Anterior cingulate cortex (tissue), 58 donors: Measurements from ENCODE around the gene TMEM163.

Experiments
- DNase-seq, 58 donors: peaks; one replicate each; lab custom pipeline; 2025; lab: John Stamatoyannopoulos, UW

Gene TMEM163

DNA sequence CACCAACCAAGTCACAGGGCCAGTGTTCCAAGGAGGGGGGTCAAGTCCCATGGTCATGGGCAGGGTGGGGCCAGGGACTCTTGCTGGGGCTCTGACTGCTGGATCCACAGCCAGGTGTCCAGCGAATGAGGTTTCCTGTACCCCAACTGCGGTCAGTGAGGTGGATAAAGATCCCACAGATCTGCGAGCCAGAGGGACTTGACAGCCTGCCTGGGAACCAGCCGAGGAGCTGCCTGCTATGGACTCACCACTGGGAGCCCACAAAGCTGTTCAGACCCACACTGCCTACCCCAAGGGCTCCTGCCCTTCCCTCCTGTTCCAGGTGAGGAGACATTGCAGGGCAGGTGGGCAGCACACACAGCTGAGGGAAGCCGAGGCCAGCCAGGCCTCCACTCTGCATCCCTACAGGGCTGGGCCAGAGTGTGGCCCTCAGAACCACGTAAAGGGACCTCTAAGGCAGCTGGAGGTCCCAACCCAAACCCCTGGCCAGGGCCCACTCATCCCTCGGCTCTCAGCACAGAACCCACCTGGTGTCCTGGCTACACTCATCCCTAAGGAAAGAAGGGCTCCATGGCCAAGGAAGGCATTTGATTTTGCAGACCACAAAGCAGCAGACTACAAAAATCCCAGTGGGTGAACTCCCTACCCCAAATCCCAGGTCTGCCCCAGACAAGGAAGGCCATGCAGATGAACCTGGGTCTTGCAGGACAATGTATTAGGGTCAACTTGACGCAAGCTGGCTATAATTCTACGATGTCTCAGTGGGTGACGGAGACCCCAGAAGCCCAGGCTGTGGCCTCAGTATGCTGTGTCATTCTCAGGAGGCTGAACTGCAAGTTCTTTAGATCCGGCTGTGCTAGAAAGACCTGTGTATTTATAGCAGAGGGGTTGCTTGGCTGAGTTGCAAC lies 255.8 kb downstream of the TMEM163 start:
- no peak for DNase-seq

DNA sequence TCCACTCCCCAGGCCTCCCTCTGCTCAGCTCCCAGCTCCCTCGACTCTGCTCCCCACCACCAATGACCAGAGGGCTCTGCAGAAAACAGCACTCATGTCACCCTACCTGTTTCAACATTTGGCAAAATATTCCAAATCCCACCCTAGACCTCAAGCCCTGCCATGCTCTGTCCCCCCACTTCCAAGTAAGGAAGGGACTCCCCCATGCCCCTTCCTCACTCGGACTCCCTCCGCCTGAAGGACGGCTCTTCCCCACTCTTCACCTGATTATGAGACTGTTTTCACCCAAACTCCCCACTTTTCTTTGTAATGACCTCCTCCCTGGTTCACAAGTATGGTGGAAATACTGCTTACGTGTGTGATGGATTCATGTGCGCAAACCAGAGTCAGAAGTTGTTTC lies 256.5 kb downstream of the TMEM163 start:
- no peak for DNase-seq

DNA sequence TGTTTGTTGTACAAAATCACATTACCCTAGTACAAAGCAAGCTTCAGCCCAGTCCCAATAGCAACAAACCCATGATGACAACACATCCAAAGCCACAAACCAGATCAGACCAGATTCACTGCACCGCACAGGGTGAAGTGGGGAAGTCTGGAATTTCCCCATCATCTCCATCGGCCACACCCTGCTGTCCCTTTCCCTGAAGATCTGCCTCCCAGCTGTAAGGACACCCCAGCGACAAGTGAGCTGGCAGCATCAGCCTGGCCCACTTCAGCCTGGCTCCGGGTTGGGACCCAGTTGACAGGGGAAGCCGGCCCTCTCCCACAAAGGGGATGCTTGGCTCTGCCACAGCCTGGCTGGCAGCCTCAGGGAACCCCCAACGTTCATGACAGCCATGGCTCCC lies 257.3 kb downstream of the TMEM163 start:
- no peak for DNase-seq

DNA sequence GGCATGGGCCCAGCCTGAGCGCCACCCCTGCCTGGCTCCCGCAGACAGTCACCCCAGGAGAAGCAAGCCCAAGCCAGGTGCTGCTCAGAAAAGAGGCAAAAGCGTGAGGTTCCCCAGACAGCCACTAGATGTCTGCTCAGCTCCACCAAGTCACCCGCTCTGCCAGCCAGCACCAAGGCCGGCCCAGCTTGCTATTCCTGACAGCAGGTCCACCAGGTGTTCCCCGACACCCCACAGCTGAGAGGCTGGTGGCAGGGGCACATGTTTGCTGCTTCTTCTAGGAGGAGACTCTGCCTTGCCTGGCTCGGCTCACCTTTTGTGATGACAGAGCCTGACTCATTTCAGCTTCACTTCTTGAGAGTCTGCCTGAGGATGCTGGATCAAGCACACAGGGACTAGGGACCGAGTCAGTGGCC lies 258.2 kb downstream of the TMEM163 start:
- peak in 56 of 58 donors; percentile 10 to 84 (median 48) for DNase-seq

DNA sequence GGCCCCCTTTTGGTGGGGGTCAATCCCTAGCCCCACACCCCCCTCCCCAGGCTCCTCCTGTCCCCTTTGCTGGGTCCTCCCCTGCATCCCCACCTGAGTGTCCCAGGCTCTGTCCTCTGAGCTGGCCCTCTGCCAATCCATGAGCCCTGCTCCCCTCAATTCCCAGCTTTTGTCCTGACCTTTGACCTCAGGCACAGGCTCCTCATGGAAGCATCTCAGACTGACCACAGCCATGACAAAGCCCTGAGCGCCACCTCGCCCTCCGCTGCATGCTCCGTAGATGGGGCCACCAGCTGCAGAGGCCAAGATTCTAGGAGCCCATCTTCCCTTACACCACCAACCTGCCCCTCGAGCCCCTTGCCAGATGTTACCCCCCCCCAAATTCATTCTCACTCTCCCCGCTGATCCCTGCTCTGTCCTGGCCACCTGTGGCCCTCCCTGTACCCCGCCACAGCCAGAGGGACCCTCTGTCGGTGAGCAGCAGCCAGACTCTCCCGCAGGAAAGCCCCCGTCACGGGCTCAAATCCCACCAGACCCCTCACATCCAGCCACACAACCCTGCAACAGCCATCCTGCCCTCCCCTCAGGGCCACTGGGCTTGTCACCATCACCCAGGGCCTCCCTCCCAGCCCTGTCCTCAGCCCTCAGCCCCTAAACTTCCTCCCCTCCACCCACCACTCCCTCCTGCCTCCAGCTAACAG lies 258.9 kb downstream of the TMEM163 start:
- no peak for DNase-seq

DNA sequence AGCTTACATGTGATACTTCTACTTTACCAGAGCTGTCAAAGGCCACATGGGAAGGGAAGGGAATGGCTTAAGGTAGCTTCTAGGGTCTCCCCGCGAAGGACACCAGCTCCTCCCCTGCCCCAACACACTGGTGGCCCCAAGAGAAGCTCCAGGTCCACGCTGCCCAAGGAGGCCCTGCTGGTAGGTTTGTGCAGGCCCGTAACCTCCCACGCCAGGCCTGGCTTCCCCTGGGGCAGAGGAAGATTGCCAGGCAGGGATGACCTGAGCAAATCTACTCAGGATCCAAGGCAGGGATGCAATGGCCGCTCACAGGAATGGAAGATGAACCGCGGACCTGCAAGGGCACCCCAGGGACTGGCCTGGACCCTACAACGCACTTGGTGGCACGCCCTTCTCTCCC lies 259.9 kb downstream of the TMEM163 start:
- no peak for DNase-seq

DNA sequence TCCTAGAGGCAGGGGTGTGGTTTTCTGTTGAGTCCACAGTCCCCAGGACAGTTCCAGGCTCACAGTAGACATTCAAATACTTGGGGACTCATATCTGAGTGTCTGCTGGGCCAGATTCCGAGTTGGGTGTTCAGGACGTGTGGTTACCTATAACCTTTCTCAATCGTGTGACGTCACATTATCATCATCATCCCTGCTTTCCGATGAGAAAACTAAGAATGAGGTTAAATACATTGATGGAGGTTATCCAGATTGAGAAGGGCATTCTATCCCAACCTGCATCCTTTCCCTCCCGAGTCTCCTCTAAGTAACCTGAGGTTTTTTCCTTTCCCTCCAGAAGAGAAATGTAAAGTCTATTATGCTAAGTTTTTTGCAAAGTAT lies 260.3 kb downstream of the TMEM163 start:
- no peak for DNase-seq

DNA sequence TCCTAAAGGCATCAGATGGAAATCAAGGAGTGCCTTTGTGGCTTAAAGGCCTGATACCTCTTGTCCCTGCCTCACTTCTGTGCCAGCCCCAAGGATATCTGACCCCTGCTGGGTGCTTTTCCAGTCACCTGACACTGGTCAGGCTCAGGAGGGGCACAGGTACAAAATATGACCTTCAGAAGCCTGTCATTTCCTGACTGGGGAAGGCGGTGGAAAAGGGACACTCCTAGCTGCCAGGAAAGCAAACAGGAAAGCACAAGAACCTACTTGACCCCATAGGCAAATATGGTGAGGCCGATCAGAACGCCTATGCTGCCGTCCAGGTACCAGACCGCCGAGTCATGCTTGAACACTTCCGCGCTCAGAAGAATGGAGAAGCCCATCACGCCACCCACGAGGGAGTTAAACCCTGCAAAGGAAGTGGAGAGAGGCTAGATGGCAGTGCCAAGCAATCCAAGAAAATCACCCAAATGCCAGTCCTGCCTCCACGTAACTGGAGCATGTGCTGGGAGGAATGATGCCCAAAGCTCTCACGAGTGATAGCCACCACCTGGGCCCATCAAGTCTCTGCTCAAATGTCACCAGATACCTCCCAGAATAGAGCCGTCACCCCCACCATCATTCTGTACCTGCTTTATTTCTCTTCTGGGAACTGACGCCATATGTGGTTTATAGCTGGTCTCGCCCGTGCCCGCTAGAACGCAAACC lies 260.9 kb downstream of the TMEM163 start:
- no peak for DNase-seq

DNA sequence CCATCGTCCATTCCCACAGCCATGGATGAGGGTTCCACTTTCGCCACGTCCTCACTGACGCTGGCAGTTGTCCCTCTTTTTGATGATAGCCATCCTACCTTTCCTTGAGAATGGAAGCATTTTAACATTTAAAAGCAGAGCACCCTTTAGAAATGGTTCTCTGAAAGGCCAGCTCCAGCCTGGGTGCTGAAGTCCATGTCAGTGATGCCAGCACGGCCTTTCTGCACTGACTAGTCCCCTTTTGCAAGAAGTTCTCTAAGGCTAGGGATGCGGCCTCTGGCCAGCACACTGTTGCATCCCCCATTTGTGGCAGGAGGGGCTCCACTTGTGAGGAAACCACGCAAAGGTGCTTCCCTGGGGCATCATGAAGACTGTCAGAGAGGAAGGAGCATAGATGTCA lies 261.4 kb downstream of the TMEM163 start:
- no peak for DNase-seq

DNA sequence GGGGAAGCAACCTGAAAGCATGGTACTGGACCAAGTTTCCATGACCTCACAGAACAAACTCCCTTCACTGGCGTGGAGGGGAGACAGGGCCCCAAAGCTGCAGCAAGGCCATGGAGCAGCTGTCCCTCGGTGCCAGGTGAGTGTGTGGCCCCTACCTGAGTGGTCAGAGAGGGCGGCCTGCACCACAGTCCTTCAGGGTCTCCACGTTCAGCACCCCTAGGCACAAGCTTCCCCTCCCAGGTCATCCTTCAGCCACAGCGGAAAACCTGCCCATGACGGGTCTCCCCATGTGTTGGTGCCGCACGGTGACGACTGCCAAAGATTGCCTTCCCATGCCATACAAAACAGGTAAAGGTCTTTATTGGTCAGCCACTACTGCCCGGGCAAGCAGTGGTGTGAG lies 263.4 kb downstream of the TMEM163 start:
- DNase-seq: no peak

DNA sequence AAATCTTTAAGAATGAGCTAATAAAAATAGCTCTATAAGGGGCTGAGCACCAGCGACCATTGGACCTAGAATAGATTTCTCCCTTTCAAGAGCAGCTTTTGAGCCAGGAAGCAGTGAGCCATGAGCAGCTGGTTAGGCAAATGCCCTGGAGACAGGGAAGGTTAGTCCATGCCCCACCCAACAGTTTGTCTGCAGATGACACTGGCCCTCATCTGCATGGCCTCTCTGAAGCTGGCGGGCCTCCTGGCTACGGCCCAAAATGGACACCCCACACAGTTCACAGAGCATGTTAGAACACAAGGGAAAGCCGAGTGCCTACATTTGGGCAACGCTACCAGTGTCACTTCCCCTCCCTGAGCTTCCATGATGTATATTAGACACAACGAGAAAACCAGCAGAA lies 263.9 kb downstream of the TMEM163 start:
- DNase-seq: no peak

DNA sequence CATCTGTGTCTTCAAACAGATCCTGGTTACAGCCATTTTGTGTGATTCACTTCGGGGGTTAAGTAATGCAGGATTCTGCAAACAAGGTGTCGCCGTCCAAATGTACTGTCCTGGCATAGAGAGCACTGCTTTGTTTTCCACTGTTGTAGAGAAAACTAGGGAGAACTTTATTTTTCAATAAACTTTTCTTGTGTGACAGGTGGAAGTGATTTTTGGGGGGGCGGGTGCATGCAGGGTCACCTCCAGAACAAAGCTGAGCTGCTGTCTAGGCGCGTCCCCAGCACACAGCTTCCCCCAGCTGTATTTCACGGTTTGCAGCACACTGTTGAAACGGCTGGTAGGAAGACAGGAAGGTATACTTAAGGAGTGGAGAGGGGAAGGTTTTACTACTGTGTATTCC lies 264.4 kb downstream of the TMEM163 start:
- no peak for DNase-seq

DNA sequence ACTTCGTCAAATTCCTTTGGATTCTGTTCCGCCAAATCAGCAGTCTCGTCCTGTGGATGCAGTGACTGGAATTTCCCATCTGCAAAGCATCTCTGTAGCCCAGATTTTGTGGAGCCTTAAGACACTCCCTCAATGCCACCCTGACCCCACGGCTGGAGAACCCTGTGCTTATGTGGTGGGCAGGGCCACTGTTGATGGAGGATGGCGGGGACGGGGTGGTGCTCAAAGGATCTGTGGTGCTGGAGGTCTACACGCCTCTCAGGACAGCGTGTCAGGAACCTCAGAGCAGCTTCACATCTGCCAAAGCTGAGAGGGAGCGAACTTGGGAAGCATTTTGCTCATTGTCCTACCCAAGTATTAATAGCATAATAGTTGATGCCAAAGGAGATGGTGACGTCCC lies 264.8 kb downstream of the TMEM163 start:
- DNase-seq: no peak

DNA sequence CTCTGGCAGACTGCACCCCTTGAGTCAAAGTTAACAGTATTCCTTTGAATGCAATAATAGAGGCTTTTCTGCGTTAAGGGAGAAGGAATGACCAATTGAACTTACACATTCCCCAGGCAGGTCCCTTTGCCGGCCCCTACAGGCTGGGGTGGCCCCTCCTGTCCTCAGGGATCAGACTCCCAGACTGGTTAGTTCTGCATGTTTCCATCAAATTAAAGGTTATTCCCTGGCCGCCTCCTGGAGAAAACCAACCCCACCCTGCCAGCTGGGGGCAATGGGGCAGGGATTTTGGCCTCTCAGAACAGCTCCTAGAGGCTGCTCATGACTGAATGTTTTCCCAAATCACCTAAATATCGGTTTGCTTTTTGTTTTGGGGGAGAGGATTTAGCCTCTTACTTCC lies 265.3 kb downstream of the TMEM163 start:
- DNase-seq: no peak

DNA sequence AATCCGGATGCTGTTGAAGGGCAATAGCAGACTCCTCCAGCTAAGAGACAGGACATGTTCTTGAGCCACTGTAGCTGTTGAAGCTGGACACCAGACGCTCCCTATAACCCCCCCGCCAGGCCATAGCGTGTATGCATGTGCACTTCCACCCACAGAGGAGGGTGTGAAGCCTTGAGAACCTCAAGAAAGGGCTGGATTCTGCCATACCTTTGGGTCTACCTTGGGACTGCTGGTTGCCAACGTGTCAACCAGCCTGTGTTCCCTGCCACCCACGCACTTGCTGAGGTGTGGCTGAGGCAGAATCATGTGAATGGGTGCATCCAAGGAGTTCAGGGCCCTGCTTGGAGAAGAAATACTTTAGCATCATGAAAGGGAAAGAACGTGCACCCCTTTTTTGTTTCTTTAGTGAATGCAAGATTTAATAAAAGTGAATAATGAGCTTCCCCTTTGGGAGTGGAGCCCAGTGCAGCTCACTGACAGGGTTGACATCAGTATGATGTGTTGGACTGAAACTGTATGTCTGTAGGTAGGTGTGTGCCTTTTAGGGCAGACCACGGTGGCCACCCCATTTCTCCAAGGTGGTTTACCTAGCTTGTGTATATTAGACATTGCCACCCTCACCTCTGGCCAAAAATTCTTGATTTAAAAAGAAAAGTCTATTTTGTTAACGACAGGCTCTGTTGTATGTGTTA lies 266.6 kb downstream of the TMEM163 start:
- no peak for DNase-seq

DNA sequence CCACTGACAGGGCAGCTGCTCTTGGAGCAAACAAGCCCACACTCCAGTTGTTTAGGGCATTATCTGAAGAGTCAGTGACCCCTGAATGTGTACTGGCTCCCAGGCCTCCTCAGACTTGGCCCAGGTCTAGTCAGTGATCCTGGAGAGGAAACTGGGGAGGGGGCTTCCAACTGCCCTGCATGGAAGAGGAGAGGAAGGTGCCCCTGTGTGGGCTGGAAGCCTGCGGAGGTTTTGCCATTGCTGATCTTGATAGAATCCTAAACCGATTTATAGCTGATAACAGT lies 267.5 kb downstream of the TMEM163 start:
- no peak for DNase-seq

DNA sequence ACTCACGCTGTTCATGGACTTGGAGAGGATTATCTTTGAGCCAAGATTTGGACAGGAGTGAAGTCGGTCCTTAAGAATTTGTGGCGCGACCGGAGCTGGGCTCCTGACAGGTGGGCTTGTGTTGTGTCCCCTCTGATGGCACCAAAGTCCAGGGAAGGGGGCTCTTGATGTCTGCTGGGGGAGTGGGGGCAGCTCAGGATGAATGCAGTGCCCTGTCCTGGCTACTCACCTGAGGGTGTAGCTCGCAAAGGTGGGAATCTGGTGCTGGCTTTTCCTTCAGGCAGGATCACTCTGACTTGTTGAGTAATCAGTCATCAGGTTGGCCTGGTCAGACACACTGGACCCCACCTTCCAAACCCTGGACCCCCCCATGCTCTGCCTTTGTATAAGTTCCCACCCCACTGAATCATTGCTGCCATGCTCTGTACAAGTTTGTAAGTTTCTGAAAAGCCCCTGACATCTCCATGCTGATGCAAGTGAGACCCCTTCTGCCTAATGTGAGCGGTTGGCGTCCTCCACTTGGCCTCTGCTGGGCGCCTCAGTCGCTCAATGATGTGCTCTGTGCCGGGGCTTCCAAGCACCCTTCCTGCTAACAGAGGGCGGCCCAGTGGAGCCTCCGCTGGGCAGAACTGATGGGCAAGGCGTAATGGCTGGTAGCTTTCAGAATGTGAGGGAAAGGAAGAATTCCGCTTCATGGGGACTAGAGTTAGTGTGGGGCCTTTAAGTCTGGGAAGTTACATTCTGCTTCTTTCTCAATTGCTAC lies 268.9 kb downstream of the TMEM163 start:
- DNase-seq: no peak

DNA sequence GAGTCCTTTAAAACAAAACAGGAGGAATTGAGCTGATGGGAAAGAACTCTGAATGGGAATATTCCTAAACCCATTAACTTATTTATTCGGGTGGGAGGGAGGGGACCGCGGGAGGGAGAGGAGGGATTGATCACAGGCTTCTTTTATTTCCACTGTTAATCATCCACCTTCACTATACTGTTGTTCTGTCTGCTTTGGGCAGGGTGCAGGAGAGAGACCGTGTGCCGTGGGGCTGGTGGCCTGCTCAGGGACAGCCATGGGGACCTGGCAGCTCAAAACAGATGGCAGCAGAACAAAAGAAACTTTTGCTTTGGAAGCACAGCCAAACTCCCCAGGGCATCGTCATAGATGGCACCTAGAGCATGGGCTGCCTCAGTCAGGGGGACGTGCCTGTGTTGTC lies 269.6 kb downstream of the TMEM163 start:
- DNase-seq: no peak

DNA sequence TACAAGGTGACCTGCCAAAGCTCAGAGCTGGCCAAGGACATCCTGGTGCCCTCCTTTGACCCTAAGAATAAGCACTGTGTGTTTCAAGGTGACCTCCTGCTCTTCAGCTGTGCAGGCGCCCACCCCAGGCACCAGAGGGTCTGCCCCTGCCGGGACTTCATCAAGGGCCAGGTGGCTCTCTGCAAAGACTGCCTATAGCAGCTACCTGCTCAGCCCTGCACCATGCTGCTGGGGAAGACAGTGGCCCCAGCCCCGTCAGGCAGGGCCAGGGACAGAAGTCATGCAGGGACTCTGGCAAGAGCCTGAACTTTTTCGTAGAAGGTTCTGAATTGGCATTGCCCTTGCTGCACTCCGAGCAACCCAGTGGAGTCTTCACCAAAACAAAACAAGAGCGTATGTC lies 270.1 kb downstream of the TMEM163 start:
- no peak for DNase-seq

DNA sequence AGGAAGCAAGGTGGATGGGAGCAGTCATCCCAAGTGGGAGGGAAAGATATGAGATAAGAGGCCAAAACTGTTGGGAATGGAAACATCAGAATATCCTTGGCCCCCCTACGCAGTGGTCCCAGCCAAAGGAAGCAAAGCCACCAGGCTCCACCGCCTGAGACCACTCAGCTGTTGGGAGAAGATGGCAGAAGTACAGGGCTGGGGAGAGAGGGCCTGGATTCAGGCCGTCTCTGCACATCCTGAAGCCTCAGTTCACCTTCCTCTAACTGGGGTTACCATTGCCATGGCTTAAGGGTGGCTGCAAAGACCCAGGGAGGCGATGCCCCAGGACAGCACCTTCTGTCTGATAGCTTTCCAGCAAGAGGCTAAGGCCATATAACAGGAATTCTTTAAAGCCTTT lies 271.1 kb downstream of the TMEM163 start:
- no peak for DNase-seq
